HG02642 (cell line): Measurements from ENCODE around the gene FLAD1.

Experiments
- ATAC-seq: cut with Tn5 transposase; IDR thresholded peaks from one replicate; pipeline ENCODE4 v1.9.1; 2021; ENCODE audit warnings: mild to moderate bottlenecking; ENCODE audit not compliant: unreplicated experiment, poor library complexity

Gene FLAD1

DNA sequence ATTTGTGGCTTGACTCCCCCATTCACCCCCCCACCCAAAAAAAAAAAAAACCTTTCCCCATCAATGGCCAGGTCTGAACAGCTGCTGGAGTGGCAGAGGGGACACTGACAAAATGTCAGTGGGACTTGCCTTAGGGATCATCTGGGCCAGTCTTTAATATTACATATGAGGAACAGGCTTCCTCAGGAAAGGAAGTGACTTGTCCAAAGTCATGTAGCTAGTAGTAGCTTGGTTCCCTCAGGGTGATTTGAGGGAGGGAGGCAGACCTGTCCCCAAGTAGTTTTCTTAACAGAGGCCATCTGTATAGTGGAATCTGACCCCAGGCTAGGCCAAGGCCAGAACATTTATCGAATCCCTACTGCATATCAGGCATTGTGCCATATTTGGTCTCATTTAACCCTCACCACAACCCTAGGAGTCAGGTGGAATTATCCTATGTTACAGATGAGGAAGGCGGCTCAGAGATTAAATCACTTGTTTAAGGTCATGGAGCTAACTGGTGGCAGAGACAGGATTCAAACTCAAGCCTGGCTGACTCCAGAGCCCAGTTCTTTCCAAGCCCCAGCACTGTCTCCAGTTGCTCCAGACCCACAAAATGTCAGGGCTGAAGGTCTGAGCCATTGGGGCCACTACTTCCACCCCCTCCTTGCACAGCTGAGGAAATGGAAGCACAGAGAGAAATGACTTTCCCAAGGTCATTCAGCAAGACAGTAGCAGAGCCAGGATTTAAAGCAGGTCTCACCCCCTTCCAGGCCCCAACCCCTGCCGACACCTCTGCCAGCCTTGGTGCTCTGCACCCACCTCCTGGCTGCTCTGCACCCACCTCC is 29.8 kb downstream of the FLAD1 start:
- no peak for ATAC-seq

DNA sequence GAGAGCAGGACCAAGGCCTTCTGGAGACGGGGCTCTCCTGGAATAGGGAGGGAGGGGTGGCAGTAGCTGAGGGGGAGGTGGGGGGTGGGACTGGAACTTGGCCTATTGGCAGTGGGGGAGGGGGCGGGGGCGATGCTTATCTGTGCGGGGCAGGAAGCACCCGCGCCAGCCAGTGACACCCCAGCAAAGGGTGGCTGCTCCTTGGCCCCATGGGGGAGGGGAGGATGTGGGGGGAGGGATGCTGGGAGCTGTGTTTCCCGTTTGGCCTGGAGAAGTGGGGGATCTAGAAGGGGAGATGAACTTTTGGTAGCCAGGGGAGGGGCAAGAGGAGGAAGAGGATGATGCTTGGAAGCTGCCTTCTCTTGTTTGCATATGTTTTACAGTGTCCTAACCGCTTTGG is 30.5 kb downstream of the FLAD1 start:
- ATAC-seq: no peak

DNA sequence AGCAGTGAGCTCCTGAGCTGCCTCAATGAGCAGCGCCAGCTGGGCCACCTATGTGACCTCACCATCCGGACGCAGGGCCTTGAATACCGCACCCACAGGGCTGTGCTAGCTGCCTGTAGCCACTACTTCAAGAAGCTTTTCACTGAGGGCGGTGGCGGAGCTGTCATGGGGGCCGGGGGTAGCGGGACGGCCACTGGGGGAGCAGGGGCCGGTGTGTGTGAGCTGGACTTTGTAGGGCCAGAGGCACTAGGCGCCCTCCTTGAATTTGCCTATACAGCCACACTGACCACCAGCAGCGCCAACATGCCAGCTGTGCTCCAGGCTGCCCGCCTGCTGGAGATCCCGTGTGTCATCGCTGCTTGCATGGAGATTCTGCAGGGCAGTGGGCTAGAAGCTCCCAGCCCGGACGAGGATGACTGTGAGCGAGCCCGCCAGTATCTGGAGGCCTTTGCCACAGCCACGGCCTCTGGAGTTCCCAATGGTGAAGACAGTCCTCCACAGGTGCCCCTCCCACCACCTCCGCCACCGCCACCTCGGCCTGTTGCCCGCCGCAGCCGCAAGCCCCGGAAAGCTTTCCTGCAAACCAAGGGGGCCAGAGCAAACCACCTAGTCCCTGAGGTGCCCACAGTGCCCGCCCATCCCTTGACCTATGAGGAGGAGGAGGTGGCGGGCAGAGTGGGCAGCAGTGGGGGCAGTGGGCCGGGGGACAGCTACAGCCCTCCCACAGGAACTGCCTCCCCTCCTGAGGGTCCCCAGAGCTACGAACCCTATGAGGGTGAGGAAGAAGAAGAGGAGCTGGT is 31.8 kb downstream of the FLAD1 start:
- ATAC-seq: no peak

DNA sequence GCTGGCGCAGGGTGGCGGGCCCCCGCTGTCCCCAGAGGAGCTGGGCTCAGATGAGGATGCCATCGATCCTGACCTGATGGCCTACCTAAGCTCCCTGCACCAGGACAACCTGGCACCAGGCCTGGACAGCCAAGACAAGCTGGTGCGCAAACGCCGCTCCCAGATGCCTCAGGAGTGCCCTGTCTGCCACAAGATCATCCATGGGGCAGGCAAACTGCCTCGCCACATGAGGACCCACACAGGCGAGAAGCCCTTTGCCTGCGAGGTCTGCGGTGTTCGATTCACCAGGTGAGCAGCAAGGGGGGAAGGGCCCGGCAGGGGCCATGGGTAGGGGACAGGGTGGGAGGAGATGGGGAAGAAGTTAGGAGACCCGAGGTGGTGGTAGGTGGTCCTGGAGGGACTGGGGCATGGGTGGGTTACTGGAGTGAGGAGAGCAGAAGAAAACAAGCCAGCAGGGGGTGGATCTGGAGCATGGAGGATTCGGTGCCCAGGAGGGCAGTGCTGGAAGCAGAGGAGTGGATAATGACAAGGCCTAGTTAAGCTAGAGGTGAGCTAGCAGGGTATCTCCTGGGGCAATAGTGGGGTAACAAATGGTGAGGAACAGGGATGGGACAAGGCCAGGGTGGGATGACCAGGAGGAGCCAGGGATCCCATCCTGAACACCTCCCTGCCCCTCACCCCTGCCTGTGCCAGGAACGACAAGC is 32.5 kb downstream of the FLAD1 start:
- ATAC-seq: no peak

DNA sequence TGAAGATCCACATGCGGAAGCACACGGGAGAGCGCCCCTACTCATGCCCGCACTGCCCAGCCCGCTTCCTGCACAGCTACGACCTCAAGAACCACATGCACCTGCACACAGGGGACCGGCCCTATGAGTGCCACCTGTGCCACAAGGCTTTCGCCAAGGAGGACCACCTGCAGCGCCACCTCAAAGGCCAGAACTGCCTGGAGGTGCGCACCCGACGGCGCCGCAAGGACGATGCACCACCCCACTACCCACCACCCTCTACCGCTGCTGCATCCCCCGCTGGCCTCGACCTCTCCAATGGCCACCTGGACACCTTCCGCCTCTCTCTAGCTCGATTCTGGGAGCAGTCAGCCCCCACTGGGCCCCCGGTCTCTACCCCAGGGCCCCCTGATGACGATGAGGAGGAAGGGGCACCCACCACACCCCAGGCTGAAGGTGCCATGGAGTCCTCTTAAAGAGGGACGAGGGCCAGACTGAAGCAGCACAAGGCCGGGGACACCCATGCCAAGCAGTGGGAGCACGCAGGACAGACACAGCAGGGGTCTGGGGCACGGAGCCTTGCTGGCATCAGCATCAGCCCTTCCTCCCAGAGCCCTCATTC is 33.2 kb downstream of the FLAD1 start:
- ATAC-seq: no peak

DNA sequence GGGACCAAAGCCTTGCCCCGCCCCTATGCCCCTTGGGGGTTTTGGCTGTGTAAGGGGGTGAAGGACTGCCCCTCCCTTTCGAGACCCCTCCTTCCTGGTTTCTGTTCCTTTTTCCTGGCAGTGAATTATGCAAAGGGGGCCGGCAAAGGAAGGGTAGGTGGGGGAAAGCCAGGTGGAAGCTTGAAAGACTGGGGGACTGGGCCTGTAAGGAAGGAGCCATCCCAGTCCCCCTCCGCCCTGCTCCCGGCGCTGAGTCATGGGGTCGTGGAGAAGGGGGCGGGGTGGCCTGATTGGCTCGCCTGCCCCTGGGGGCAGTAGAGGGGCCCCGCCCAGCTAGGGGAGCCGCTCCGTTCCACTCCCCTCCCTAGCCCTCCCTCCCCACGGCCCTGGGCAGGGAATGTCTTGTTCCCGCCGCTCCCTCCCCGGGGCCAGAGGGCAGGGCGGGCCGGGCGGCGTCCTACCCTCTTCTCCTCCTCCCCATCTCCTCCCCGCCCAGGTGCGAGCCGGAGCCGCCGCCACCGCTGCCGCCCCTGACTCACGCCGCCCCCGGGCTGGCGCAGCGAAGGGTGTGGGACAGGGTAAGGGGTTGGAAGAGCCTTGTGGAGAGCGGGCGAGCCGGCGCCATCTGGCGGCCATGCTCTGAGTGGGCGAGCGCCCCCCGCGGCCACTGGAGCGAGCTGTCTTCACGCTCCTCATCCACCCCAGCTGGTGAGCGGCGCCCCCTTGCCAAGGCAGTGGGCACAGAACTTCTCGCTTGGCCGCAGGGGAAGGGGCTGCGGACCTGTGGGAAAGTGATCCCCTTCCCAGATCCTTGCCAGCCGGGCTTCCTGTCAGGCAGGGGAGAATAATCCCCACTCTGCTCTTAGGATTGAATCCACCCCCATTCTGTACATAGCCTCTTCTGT is 34.1 kb downstream of the FLAD1 start:
- peak; percentile 81 for ATAC-seq

DNA sequence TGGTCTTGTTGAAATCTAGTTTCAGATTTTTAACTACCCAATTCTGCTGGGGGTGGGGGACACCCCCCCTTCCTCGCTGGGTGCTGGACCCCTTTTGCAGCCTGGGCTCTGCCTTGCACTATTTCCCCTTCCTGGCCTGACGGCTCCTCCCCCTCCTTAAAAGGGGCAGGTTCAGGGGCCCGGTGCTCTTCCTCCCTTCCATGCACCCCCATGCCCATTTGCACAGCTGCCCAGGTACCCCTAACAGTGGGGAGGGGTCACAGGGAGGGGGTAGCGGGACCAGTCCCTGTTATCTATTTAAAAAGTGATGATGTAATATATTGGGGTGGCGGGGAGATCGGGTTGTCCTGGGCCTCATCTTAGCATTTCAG is 34.8 kb downstream of the FLAD1 start:
- ATAC-seq: no peak

DNA sequence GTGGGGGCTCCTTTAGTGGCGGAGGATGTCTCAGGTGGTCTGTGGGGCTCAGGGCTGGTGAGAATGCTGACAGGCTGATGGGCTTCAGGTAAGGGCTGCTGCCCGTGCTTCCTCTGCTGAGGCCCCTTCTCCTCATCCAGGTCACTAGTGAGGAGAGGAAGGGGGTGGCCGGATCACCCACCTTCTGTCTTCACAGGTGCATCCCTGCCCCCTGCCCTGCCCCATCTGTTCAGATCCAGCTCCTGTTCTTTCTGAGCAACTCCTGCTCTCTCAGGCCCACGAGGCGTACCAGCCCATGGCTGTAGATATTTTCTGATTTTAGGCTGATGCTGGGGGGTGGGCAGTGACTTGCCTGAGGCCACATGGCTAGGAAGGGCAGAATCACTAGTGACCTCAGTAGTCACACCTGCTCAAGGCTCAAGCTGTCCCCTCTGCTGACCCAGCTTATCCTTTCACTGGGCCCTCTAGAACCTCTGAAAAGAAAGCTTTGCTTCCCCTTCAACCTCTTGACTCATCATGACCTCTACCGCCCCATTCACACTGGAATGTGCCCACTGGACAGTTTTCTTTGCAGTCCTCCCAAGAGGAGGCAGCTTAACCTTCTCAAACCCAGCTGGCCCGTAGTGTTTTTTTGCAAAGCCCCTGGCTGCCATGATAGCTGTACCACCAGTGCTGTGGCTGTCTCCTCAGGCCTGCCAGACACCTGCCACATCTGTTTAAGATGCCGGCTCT is 35.6 kb downstream of the FLAD1 start:
- ATAC-seq: no peak

DNA sequence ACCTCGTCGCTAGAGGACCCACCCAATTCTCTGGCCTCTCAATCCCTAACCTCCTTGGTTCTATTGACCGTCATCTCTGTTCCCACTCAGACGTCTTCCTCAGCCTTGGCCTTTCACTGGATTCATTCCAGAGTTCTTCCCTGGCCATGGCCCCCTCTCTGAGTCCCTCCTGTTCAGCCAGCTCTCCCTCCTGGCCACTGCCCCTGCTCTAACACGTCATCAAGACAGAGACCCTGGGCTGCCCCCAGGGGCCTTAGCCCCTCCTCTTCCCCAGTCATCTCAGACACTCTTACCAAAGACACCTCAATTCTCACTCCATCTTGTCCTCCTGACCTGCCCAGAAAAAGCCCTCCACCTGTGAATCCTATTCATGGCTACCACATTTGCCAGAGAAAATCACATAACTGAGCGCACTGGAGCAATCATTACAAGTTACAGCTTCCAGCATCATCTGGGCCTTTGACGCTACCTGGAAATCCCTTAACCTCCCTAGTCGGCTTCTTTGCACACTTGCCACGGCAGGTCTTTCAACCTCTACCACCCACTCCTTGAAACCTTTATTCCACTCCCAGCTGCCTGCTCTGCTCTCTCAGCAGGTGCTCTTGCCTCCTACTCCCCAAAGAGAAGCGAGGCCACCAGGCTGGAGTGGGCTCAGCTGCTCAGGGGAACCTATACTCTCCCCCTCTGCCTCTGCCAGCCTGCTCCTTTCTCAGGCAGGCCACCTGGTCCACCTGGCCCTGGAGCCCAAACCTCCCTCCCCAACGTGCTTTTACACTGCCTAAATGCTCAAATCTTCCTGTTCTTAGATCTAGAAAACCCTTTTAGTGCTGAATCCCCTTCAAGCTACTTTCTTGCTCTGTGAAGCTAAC is 36.5 kb downstream of the FLAD1 start:
- no peak for ATAC-seq

DNA sequence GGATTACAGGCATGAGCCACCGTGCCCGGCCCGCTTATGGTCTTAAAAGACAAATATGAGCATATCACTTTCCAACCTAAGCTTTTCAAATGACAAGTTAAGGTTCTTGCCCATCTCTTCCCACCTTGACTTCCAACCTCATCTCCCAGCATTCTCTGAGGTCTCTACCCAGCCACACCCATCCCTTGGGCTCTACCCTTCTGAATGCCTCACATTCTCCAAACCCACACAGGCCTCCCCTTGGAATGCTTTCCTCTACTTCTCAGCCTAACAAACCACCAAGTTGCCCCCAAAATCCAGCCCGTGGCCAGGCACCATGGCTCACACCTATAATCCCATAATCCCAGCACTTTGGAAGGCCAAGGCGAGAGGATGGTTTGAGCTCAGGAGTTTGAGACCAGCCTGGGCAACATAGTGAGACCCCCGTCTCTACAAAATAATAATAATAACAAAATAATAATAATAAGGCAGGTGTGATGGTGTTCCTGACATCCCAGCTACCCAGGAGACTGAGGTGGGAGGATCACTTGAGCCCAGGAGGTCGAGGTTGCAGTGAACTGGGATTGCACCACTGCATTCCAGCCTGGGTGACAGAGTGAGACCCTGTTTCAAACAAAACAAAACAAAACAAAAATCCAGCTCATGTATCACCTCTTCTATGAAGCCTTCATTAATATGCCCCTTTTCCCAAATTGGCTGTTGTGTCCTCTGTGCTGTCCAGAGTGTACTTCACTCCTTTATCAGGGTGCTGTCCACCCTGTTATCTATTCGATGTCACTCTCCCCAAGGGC is 39.2 kb downstream of the FLAD1 start:
- no peak for ATAC-seq

DNA sequence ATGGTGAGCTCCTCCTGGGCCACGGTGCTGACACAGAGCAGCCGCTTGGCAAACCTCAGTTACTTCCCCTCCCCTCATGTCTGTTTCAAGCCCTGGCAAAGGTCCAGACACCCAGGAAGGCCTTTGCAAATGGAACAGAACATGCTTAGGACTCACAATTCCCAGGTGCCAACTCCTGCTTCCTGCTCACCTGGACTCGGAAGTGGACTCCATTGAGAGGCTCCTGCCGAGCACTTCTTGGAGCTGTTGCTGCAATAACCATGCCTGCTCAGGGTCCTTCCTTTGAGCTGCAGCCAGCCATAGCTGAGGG is 39.7 kb downstream of the FLAD1 start:
- ATAC-seq: no peak

DNA sequence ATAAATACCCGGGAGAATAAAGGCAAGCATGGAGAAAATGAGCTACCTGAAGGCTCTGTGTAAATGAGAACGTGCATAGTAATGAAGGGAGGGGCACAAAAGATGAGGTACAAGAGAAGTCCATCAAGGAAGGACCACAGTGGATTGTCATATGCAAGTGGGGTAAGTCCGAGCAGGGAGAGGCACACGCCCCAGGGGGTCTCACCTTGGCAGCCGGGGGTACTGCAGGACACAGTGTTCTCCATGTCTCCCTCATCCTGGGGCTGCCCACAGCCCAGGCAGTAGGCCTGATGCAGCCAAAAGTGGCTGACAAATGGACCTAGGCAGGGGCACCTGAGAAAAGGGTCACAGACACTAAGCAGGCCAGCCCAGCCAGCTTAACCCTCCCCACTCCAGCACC is 40.5 kb downstream of the FLAD1 start:
- no peak for ATAC-seq

DNA sequence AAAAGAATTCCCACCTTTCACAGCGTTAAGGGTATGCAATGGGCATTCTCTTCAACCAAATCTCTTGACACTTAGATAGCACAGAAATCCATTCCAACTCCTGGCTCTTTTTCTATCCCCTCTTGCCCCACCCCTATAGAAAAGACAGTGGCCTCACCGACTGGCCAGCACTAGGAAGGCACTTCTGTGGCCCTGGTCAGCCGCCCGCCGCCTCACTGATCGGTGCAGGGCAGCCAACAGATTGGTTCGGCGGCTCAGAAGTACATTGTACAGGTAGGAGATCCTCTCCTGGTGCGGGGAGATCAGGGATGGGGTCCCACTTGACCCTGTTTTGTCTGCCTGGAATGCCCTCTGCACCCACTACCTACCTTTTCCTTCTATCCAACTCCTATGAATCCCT is 41.2 kb downstream of the FLAD1 start:
- no peak for ATAC-seq

DNA sequence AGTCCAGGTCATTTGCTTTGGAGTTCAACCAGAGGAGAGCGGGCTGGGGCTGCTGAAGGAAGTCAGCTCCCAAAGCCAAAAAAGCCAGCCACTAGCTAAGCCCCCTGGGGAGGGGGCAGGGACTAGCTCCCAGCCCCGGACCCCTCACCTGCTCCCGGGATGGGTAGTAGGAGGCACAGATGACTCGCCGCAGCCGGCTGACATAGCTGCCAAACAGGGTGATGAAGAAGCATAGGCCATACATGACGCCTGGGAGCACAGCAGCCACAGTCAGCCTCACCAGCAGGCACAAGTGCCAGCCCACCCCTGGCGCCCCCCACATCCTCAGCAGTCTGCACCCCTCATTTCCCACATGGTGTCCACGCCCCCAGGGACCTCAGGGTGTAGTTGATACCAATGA is 43.0 kb downstream of the FLAD1 start:
- ATAC-seq: no peak

DNA sequence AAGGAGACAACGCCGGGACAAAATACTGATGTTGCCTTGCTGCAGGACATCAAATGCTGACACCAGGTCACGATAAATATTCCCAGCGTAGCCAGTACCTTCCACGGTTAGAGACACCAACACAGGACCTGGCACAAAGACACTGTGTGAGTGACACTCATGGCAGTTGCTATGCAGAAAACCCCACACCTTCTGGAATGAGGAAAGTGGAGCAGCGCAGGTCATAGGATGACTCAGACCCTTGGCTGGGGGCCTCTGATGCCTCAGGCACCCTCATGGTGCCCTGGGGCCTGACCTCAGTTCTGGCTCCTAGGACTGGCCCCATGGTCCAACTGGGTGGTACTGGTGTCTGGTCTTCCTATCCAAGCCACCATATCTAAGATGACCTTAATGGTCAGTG is 43.4 kb downstream of the FLAD1 start:
- ATAC-seq: no peak

DNA sequence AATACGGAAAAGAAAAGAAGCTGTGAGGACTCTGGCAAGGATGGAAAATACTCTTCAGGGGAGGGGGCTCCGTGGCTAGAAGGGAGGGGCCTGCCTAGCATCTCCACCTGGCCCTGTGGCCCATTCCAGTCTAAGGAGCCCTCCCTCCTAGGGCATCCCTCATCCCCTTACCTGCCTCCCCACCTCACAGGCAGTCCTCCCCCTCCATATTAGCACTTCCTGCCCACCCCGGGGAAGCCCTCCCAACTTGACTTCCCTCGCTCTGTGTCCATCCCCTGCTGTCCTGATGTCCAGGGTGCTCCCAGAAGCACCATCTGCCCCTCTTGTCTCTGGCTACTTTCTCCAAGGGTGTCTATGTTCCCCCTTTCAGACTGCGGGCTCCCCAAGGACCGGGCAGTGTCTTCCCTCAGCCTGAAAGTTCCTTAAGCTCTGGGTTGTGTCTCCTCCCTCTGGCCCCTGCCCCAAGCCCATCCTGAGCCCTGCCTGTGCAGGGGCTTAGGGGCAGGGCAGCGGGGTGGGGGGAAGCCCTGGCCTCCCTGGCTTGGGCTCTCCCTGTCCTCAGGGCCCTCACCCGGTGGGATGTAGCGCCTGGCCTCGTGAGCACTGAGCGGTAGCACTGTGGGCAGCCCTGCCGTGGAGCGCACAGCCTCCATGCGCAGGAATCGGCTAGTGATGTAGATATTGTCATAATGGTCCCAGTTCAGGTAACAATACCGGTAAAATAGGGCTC is 46.5 kb downstream of the FLAD1 start:
- no peak for ATAC-seq

DNA sequence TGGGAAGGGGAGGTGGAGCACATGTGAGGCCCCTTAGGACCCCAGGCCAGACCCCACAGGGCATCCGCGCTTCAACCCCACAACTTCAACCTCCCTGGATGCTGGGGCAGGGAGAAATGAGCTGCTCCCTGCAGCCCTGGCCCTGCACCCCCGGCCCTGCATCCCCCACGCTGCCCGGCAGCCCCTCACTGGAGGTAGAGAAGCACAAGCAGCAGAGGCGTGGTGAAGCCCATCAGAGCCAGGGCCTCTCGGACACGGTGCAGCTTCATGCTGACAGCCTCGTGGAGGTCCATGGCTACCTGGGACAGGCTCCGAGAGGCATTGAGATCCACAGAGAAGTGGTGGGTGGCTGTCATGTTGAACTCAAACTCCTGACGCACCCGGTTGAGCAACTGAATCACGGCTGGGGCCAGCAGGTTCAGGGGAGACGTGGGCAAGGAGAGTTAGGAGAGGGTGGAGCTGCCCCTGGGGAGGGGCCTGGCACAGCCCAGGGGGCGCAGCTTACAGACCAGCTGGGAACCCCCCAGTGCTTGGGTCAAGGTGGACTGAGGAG is 47.2 kb downstream of the FLAD1 start:
- no peak for ATAC-seq
